Eye (tissue), 1 donor: ENCODE results near the gene PLAAT1.

ENCODE experiments used
- DNase-seq: peaks from one replicate; pipeline ENCODE4 v3.0.0-alpha.2; 2015

PLAAT1 gene

DNA sequence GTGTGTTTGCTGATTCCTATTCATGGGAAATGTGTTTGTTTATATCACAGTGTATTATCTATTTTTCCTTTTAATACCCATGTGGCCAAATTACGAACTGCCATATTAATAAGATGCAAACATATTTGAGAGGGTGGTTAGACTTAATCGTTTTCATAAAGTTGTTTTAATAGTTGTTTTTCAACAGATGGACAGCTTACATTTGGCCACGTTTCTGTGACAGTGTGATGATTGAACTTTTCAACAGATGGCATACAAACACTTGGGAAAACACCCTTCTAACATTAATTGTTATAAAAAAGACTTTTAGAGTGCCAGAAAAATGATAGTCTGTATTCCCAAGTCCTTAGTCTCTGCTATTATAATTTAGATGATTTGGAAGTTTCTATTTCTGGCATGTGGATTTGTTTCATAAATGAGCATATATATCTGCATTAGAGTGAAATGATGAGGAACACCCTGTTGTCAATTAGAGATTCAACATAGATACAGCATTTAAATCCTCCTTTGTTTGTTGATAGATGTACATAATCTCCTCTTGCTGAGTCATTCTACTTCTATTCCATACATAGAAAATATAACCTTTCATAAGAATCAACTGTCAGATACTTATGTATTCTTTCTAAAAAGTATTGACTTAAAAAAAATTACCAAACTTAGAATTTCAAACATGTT is 13.1 kb downstream of the PLAAT1 start:
- DNase-seq, result no peak

DNA sequence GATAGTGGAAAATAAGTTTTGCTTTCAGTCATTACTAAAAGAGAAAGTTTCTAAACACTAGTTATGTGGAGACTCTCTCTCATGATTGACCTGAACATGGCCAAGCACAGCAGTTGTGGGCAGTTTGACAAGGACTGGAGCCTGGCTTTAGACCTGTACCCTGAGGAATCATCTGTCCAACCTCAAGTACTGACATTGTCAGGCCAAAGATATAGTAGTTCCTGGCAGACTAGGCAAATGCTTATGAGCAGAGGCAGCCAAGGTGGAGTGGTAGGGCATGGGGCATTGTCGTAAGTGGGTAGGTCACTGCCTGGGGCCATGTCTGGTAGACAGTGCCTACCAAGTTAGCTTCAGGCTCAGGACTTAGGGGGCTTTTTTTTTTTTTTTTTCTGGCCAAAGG is 20.9 kb downstream of the PLAAT1 start:
- DNase-seq, result no peak

DNA sequence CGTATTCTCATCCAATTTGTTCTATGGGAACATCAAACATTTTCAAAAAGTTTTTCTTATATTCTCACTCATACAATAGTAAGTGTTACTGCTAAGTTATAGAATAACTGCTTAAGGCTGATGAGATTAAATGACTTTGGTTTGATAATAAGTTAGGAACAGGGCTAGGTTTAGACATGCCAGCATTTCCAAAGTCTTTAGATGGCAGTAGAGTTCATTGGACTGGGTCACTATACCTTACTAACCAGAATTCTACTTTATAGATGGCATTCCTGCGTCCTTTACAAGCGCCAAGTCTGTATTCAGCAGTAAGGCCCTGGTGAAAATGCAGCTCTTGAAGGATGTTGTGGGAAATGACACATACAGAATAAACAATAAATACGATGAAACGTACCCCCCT is 21.7 kb downstream of the PLAAT1 start:
- no peak for DNase-seq

DNA sequence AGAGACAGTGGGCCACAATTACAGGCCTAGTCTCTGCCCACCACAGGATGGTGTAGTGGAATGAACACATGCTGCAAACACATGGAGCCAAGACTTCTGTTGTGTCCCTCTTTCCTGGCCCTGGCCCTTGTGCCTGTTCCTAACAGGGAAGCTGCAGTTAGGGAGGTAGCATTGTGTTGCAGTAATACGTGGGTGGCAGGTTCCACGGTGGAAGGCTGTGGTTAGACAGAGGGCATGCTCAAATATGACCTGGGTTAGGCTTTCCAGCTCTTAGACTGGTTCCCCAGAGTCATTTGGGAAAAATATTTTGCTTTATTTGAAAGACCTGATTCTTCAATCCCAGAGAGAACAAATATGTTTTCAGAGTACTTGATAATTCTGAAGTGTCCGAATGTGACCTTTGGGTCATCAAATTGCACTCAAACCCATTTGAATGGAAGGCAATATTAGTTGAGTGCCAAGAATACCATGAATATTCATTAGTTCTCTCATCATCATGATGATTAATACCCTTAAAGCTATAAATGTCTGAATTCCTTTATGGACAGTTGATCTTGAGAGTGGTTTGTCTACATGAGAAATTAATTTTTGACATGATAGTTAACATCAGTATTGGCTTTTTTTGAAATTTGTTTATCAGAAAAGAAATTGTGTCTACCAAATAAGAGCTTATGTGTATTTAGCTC is 28.5 kb downstream of the PLAAT1 start:
- DNase-seq, result no peak

DNA sequence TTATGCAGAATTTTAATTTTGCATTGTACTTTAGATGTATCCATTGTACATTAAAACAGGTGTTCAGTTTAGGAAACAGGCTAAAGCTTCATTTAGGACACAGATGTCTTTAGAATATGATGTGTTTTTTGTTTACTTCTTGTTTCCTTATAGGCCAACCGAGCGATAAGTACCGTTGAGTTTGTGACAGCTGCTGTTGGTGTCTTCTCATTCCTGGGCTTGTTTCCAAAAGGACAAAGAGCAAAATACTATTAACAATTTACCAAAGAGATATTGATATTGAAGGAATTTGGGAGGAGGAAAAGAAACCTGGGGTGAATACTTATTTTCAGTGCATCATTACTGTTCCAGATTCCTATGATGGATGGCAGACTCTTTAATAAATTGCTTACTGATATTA is 29.4 kb downstream of the PLAAT1 start:
- no peak for DNase-seq

DNA sequence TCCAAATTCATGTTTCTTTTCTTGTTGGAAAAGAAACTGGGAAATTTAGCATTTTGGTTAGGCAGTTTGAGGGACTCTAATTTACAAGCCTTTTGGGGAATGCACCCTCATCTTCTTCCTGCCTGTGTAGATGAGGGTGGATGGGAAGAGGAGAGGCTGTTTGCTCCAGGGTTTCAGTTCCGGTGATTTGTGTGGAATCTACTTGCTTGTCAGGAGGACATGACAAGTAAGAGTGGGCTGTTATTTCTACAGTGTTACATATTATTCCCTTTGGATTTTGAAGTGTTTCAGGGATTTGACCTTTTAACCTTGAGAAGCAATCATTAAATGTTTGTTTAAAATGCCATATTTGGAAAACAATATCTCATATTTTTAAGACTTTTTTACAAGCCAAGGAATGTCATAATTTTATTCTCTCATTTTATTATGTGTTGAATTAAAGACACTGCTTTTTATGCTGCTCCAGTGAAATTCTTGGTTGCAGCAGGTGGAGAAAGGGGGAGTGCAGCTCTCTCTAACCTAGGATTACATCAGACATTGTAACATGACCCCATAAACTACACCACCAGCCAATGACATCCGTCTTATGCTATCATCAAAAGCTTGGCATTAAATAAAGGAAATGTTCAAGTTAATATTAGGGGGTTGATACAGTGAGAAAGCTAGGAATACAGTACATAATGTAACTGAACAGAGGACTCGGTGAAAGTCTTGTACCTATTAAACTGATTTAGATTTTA is 30.2 kb downstream of the PLAAT1 start:
- DNase-seq, result no peak

DNA sequence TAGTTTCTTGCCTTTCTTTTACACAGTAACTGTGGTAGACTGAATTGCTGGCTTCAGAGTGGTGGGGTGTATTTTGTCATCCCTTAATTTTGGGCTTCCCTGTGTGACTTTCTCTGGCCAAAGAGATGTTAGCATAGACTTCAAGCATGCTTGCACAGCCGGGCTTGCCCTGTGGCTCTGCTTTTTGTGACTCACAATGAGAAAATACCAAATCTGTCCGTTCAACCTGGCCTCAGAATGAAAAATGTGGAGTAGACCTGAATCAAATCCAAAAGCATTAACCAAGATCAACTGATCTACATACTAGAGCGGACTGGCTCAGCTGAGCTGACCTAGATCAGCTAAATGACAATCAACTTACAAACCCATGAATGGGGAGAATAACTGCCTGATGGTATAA is 51.4 kb downstream of the PLAAT1 start:
- no peak for DNase-seq

DNA sequence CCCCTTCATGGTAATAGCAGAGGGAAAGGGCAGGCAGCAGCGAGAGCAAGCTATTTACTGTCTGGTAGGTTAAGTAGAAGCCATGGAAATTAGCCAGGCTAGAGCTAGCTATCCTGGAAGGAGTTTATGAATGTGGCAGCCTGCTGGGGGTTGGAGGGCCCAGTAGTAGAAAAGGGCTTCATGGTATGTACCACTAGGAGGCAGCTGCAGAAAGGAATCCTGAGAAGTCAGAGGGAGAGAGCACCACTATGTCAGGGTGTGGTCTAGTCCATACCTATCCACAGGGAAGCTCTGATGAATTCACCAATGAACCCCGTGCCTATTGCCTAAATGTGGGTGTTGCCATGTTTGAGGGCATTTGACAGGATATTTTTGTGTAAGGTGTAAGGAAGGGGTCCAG is 55.0 kb downstream of the PLAAT1 start:
- no peak for DNase-seq

DNA sequence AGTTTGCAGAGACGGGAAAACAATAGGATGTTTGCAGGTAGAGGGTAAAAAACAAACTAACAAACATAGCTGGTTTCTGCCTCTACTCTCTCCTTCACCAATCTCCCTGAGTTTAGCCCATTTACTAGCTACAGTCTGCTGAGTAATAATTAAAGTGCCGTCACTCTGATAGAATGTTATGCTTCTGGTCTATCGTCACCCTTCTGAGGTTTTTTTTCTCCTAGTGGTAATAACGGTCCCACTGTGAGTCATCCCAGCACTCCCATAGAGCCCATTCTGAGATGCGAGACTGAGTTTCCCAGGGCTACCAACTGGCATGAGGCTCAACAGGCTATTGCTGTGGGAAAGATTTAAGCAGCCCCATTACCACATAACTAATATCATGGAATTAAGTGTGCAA is 56.4 kb downstream of the PLAAT1 start:
- no peak for DNase-seq

DNA sequence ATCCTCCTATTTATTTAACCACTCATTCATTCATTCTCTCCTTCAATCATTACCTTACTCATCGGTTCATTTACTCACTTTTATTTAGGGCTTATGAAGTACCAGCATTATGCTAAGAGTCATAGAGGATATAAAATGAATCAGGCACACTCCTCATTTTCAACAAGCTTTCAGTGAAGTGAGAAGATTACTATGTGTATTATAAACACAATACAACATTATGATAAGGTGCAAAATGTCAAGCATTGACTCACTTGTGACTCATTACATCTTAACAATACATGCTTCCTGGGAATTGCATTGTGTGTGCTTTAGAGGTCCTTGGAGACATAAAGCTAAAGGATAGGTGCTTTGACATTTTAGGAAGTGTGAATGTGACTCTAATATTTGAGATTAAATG is 60.4 kb downstream of the PLAAT1 start:
- DNase-seq, result no peak

DNA sequence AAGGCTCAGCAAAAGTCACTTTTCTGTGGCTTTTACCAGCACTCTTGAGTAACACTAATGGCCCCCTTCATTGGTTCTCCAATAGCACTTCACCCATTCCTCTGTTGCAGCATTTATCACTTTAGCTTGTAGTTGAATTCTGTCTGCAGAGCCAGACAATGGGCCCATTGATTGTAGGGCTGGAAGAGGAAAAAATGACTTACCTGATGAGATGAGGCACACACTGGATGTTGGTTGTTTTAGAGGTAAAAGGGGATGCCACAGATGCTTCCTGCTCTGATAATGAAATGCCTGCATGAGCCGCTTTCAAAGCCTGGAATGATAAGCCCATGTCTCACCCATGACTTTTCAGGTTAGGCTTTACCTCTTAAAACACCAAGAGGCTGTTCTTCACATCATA is 64.3 kb downstream of the PLAAT1 start:
- no peak for DNase-seq

DNA sequence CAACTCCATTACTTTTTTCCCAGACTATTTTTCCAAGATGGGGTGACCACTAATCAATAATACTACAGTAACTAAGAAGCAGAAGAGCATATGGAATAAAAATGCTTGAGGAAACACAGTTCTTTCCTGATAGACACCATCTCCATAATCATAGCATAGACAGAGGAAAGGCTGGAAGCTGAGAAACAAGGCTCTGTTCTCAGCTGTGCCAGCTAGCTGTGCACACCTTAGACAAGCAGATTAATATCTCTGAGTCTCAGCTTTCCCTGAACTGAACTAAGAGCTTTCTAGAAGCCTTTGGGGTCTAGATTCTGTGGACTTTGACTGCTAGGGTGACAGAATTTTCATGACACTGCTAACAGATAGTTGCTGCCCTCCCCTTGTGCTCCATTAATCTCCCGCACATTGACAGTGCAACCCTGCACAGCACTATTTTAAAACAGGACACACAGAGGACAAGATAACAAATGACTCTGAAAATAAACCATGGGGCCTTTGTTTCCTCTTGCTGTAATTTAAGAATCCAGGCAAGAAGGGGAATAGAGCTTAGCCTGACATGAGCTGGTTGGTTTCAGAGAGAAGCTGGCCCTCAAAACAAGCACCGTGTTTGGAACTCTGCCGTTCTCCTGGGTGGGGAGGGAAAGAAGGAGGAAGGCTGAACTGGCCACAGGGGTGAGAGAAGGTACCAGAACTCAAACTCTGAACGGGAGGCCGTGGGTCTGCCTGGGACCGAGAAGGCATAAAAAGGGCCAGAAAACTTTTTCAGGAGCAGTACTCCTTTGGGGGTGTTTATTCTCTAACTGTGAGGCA is 70.1 kb downstream of the PLAAT1 start:
- DNase-seq, result no peak

DNA sequence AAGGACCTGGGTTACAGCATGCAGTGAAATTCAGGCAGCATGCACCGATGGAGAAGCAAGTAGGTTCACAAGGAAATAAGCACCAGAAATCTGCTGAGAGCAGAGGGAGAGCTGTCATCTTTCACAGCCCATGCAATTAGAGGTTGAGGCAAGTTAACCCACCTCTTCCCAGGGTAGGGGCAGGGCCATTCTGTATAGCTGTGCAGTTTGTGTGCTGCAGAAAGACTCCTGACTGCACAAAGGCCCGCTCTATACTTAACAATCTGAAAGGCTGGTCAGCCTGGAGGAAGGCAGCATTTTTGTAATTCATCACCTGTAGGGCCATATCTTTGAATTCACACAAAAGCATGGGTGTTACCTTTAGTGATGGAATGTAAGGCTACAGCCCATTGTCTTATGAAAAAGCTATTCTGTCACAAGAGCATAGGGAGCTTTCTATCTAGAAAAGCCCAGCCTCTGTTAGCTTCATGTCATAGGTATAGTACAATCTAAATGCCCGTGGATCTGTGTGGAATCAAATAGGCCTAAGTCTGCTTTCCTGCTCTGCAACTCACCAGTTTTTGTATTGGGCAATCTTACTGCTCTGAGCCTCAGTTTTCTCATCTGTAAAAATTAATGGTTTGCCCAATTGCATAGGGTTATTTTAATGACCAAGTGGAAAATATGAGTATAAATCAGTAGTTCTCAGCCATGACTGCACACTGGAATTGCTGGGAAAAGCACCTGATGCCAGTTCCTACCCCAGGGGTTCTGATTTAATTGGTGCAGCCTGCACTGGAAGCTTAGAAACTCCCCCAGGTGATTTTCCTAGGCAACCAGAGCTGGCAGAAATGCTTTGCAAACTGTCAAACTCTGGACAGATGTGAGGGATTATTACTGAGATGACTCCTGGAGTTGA is 72.3 kb downstream of the PLAAT1 start:
- DNase-seq, result peak; percentile 10

DNA sequence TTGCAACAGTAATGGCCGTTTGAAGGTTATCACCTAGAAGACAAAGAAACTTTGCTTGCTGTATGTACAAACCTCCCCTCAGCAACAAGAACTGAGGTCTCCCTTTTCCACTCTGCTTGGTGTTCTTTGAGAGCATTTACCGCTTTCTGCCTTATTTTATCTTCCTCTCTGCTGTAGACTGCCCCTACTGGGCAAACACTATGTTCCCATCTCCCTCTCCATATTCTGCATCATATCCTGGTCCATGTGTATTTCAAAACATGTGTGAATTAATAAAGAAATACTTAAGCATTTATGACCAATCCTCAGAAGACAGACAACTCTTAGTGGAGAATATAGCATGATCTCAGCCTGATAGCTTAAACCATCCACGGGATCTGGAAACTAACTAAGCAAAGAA is 73.1 kb downstream of the PLAAT1 start:
- DNase-seq, result no peak

DNA sequence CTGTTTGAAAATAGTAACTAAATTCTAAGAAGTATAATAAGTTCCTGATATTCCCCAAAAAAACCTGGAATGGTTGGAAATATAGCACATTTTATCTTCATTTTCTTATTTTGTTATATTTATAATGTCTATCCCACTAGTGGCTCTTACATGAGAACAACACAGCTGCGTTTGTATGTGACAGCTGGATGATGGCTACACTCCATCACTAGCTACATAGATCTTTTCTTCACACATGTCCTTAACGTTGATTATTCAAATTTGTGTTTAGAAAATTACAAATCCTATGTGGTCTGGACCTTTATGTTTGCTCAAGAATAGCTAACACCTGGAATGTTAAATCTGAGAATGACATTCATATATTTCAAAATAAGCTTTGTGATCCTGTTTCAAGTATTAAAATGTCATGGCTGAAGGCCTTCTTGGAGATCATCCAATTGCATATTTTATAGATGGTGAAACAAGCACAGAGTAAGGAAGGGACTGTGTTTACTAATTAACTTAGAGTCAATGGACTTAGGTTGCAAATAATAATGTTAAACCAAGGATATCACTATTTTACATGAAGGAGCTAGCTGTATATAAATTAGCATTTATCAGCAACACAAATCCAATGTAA is 76.8 kb downstream of the PLAAT1 start:
- no peak for DNase-seq
